Hindlimb muscle (tissue), 1 donor: Measurements from ENCODE around the gene PLK3. TPM values are rescaled to one million over a fixed set of nuclear protein-coding genes. Genes with fewer than 3 reads are reported as not detected.

ENCODE experiments used
- polyA plus RNA-seq: library from polyadenylated mRNA; unstranded; fragments of 120-200 nt; gene quantifications from one replicate; pipeline ENCODE4 v1.2.1, GENCODE V29; 2013; ENCODE audit not compliant: insufficient read length

PLK3 gene
- polyA plus RNA-seq, 1 donor: 12.4 TPM

Other genes starting within 250 kb of the PLK3 start
- 8.7 TPM for gene TMEM53, start 125.9 kb upstream of the PLK3 start, polyA plus RNA-seq
- 2.2 TPM for gene ARMH1, start 125.7 kb upstream of the PLK3 start, polyA plus RNA-seq
- gene RNU5D-1, start 69.2 kb upstream of the PLK3 start, polyA plus RNA-seq: not detected
- gene KIF2C, start 60.5 kb upstream of the PLK3 start, polyA plus RNA-seq: 10.6 TPM
- 2,950 TPM for gene RPS8, start 24.8 kb upstream of the PLK3 start, polyA plus RNA-seq
- 0.19 TPM for gene BEST4, start 12.2 kb upstream of the PLK3 start, polyA plus RNA-seq
- not detected for gene DYNLT4, start 7.0 kb downstream of the PLK3 start, polyA plus RNA-seq
- 7.9 TPM for gene BTBD19, start 8.1 kb downstream of the PLK3 start, polyA plus RNA-seq
- 10.0 TPM for gene PTCH2, start 42.9 kb downstream of the PLK3 start, polyA plus RNA-seq
- 24.6 TPM for gene EIF2B3, start 186.2 kb downstream of the PLK3 start, polyA plus RNA-seq
- gene HECTD3, start 210.9 kb downstream of the PLK3 start, polyA plus RNA-seq: 34.8 TPM
- 80.1 TPM for gene UROD, start 211.9 kb downstream of the PLK3 start, polyA plus RNA-seq